ENCODE data around the gene NFASC.

Gene NFASC

DNA sequence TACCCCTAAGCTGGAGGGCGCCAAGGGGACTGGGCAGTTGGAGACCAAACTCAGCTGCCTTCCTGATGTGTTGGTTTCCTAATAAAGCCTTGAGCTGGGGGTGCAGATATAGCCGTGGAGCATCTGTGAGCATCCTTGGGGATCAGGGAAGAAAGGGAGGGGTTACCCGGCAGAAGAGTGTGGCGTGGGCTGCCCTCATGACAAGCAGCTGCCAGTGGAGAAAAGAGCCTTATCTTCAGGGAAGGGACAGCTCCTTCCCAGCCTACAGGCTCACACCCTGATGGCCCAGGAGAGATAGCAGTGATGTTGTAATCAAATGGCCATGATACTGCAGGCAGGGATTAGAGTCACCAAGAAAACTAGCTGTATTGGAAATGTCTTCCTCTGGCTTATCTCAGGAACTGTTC lies 10.8 kb upstream of the NFASC start:
- no peak for DNase-seq (ENCODE audit: low read depth)

DNA sequence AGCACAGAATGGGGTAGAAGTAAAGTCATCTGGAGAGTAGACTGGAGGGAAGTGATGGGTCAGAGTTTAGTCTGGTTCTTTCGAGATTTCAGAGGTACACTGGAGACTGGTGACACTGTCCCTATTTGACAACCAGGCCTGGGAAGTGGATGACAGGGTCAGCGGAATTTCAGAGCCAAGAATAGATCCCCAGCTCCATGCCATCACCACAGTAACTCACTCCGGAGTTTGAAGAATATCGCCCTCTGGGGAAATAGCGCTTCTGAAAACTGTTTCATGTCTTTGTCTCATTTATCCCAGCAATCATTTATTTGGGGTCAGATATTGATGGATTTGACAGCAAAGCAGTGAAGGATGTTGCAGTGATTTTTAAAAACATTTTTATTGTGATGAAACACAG lies 7.6 kb upstream of the NFASC start:
- no peak for DNase-seq (ENCODE audit: low read depth)

DNA sequence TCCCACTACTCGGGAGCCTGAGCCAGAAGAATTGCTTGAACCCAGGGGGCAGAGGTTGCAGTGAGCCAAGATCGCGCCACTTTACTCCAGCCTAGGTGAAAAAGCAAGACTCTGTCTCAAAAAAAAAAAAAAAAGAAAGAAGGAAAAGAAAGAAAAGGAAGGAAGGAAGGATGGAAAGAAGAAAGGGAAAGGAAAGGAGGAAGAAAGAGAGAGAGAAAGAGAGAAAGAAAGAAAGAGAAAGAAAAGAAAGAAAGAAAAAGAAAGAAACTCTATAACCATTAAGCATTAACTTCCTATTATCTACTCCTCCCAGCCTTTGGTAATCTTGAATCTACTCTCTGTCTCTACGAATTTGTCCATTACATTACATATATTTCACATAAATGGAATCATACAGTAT lies 6.9 kb upstream of the NFASC start:
- no peak for DNase-seq (ENCODE audit: low read depth)

DNA sequence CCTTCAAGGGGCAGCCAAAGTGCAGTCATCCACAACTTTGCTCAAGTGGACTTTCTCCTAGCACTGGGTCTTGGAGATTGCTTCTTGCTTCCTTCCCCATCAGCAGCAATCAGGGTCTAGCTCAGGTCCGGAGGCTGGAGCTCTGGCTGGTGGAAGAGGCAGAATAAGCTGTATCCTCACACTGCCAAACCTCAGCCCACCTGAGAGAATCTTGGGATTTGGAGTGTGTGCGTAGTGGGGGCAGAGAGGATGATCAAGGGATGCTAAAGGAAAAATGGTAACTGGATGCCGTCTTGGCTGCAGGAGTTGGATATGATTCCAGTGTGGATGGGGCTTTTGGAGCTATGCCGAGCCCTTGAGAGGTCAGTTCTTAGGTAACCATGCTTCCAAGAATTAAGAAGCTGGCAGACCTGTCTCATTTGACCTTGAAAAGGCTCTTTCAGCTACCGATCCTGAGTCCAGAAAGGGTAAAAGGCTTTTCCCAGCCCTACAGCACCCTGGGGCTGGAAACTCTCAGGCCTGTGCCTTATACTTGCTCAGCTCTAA lies 4.5 kb upstream of the NFASC start:
- no peak for DNase-seq (ENCODE audit: low read depth)

GRCh38 chr1:204867203-204867602 lies 3.5 kb upstream of the NFASC start:
- DNase-seq (ENCODE audit: low read depth) = no peak

- no peak for DNase-seq (ENCODE audit: low read depth)
Observed at GRCh38 chr1:204867666-204868339, 2.9 kb upstream of the NFASC start.

GRCh38 chr1:204868340-204868700 lies 2.3 kb upstream of the NFASC start:
- DNase-seq (ENCODE audit: low read depth) = no peak

DNA sequence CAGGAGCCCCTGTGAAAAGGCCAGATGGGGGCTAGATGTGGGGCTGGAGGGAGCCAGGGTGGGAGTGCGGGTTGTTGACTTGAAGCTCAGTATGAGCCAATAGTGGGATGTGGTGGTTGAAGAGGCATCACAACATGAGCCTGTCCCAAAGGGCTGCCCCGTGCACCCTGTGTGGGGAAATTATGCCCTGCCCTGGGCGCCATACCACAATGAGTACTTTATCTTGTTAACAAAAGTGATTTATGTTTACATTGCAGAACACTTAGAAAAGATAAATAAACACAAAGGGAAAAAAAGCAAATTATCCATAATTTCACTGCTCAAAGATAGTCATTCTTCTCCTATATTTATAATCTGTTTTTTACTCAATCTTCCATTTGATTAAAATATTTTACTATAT lies 1.6 kb upstream of the NFASC start:
- DNase-seq (ENCODE audit: low read depth) = no peak

DNA sequence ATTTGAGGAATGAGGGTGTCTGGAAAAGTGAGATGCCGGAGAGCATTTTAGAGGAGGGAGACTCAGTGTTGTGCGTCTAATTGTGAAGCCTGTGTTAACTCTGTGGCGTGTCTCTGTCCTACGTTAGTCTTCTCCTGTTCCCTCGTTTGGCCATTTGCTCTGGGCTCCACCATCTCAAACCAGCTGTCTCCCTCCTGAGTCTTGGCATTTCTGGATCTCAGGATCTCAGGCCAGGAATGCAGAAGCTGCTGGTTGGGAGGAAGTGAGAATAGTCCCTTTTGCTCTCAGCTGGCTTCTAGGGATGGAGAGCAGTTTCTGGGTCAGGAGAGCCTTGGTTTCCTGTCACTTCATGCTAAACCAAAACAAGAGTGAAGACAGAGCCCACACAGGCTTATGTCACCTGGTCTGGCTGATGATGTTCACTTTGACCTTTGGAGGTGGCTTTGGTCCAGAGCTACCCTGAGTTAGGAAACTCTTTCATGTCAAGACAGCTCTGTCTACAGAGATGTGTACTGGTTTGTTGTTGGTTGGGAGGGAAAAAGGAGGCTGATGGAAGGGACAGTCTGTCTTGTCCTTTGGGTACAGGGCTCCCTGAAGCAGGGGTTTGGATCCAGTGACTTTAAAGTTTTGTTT lies 859 bp downstream of the NFASC start:
- DNase-seq (ENCODE audit: low read depth) = no peak

- no peak for DNase-seq (ENCODE audit: low read depth)
Observed at GRCh38 chr1:204872262-204872881, 1.7 kb downstream of the NFASC start.

GRCh38 chr1:204873176-204873575 lies 2.5 kb downstream of the NFASC start:
- DNase-seq (ENCODE audit: low read depth) = no peak

DNA sequence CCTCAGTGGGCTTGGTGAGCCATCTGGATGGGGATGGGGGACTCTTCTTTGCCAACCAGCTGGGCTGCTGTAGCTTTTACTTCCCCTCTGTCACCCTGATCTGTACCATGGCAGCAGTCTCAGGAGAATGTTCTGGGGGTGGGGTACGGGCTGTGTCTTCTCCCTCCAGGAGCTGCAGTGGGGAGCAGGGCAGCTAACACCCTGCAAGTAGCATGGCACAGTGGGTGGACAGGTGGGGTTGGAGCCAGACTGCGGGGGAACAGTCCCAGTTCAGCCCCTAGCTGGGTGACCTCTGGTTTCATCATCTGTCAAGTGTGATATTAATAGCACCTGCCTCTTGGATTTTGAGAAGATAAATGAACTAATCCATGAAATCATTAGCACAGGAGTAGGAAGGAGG lies 3.1 kb downstream of the NFASC start:
- no peak for DNase-seq (ENCODE audit: low read depth)

DNA sequence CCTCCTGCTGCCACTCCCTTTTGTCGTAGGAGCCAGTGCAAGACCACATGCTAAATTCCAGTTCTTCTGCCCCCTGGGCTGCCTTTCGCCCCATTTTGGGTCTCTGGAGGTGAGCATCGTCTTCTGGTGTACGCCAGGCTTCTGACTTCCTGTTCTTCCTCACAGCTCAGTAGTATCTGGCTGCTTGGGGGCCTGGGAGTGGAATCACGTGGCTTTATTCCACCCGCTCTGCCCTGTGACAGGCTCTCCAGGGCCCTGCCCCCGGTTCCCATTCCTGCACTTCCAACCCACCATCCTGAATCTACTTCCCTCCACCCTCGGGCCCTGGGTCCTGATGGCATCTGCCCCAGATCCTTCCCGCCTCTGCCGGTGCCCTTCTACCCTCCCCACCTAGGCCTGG lies 3.6 kb downstream of the NFASC start:
- DNase-seq (ENCODE audit: low read depth) = no peak

- DNase-seq (ENCODE audit: low read depth) = no peak
Observed at GRCh38 chr1:204875255-204875654, 4.6 kb downstream of the NFASC start.

DNA sequence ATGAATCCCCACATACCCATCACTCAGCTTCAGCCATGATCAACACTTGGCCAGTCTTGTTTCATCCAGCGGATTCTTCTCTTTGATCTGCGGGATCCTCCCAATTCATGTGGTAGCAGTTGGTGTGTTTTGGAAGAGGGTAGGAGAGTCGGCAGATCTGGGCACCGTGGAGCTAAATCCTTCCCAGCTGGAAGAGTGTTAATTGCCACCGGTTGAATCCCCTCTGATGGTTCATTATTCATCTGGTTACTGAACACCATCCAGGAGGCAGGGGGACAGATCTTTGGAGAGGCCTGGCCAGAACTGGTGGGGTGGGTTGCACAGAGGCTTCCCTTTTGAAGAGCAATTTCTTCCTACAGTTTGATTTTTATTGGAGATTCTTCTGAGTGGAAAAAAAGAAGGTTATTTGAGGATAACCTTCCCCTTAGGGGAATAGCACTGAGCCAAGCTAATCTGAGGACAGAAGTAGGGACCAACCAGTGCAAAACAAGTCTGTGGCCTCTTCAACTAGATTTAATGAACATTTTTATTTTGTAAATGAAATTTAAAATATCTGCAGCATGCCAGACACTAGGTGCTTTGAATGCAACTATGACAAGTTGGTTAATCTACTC lies 8.1 kb downstream of the NFASC start:
- no peak for DNase-seq (ENCODE audit: low read depth)

DNA sequence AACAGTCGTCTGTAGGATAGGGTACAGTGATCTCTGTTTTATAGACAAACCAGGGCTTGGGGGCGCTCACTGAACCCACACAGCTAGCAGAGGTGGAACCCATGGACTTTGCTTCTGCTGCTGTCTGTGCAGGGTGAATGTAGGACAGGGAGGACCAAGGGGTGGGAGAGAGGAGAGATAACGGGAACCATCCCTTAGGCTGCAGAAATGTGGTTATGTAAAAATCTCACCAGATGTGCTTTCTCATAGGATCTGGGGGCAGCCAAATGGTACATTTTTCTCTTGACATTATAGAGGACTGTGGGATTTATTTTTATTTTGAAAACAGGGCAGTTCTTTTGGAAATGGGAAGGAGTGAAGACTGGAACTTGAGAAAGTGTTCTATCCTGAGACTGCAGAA lies 8.7 kb downstream of the NFASC start:
- no peak for DNase-seq (ENCODE audit: low read depth)

DNA sequence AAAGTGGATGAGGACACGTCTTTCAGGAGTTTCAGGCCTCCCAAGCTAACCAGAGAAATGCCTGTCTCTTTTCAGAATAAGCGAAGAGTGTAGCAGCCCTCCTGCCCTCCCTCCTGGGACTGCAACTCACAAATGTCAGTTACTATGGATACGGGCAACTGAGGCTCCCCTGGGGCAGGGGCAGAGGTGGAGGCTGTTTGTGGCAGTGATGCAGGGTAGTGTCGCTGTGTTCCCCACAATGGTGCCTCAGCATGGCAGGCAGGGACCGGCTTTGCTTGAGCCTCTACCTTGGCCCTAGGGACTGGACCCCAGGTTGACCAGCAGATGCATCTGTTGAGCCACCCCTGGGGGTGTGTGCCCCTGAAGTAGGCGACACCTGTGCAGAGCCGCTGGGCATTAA lies 10.2 kb downstream of the NFASC start:
- DNase-seq (ENCODE audit: low read depth) = no peak

DNA sequence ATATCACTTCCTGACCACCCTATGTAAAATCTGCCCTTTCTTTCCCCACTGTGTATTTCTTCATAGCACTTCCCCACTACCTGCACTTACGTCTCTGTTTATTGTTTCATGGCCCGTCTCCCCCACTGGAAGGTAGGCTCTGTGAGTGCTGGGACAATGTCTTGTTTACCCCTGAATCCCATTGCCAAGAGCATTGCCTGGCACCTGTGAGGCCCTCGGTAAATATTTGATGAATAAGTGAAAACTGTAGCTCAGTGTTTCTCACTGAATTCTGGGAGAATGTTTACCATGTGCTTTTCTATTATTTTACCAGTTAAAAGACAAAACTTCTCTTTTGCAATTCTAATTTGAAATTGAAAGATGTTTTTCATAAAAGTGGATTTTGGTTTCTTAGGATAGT lies 11.8 kb downstream of the NFASC start:
- DNase-seq (ENCODE audit: low read depth) = no peak

DNA sequence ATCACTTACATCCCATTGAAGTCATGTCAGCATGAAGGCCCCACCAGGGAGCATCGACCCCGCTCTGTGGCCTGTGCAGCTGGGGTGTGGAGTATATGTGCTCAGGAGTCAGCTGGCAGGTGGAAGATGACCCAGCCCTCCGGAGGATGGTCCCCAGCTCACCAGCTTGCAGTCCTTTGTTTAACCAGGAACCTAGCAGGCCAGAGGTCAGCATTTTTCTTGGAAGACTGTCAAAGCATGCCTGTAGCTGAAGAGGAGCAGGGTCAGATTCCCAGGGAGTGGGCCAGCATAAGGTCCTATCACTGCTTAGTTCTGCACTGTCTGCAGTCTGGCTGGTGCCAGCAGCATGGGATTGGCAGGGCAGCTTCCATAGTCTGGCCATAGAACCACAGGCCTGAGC lies 12.7 kb downstream of the NFASC start:
- no peak for DNase-seq (ENCODE audit: low read depth)

DNA sequence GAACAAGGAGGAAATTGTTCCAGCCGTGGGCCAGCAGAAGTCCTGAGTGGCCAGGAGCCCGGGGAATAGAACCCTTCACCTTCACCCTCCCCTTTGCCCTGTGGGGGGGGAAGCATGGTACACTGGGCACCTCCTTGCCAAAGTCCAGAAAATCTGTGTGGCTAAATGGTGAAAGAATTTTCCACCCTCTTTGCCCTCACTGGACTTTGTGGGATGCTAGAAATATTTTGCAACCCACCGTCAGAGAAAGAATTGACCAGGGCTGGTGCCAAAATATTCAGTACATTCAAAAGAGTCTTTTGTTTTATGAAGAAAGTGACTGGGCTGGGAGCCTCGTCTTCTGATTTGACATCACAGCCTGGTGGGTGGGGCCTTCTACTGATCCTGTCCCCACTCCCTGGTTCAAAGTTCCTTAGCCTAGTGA lies 14.6 kb downstream of the NFASC start:
- no peak for DNase-seq (ENCODE audit: low read depth)

- no peak for DNase-seq (ENCODE audit: low read depth)
Observed at GRCh38 chr1:204885790-204886189, 15.1 kb downstream of the NFASC start.

GRCh38 chr1:204887846-204888245 lies 17.2 kb downstream of the NFASC start:
- no peak for DNase-seq (ENCODE audit: low read depth)

GRCh38 chr1:204888294-204888693 lies 17.6 kb downstream of the NFASC start:
- no peak for DNase-seq (ENCODE audit: low read depth)
